SK-N-SH treated with all-trans-retinoic acid at 6 μM for 48 hours (cell line): ENCODE measurements around the gene SMARCD2.

Experiments used
- ATAC-seq: fragments of 200-7000 bp; cut with Tn5 transposase; 3 replicates; pipeline ENCODE4 v1.9.1; 2020; ENCODE audit warnings: mild to moderate bottlenecking, moderate library complexity
- ARNTL ChIP-seq: fragments of 450-650 bp; formaldehyde crosslinking; IDR thresholded peaks from 2 replicates; pipeline ENCODE4 v1.5.0; 2020; ENCODE audit warnings: low read depth, mild to moderate bottlenecking, moderate library complexity, borderline replicate concordance
- BACH2 ChIP-seq: fragments of 250-450 bp; sonication (Bioruptor Pico); IDR thresholded peaks from 2 replicates; pipeline ENCODE4 v1.9.0; 2021; ENCODE audit warnings: mild to moderate bottlenecking, borderline replicate concordance
- CSDC2 ChIP-seq: fragments of 250-450 bp; sonication (Bioruptor Pico); IDR thresholded peaks from 2 replicates; pipeline ENCODE4 v1.5.0; 2020; ENCODE audit warnings: mild to moderate bottlenecking, moderate library complexity
- ESRRG ChIP-seq: fragments of 250-450 bp; sonication (Bioruptor Pico); IDR thresholded peaks from 2 replicates; pipeline ENCODE4 v1.6.1; 2021; ENCODE audit warnings: mild to moderate bottlenecking
- GLIS3 ChIP-seq: fragments of 250-450 bp; sonication (Bioruptor Pico); IDR thresholded peaks from 2 replicates; pipeline ENCODE4 v1.5.0; 2020; ENCODE audit warnings: mild to moderate bottlenecking, moderate library complexity
- ISL1 ChIP-seq: fragments of 250-450 bp; sonication (Bioruptor Pico); IDR thresholded peaks from 2 replicates; pipeline ENCODE4 v2.1.2; 2022; ENCODE audit warnings: mild to moderate bottlenecking, moderate library complexity
- OSR1 ChIP-seq: fragments of 250-450 bp; sonication (Bioruptor Pico); IDR thresholded peaks from 2 replicates; pipeline ENCODE4 v1.8.0; 2022; ENCODE audit warnings: moderate library complexity, mild to moderate bottlenecking, inconsistent platforms
- PPARA ChIP-seq: fragments of 250-450 bp; sonication (Bioruptor Pico); IDR thresholded peaks from 2 replicates; pipeline ENCODE4 v1.5.0; 2020; ENCODE audit warnings: mild to moderate bottlenecking, borderline replicate concordance
- SNAI2 ChIP-seq: fragments of 250-450 bp; sonication (Bioruptor Pico); IDR thresholded peaks from 2 replicates; pipeline ENCODE4 v1.5.0; 2020; ENCODE audit warnings: mild to moderate bottlenecking, moderate library complexity
- TCF4 ChIP-seq: fragments of 250-450 bp; sonication (Bioruptor Pico); IDR thresholded peaks from 2 replicates; pipeline ENCODE4 v1.8.0; 2021; ENCODE audit warnings: mild to moderate bottlenecking, moderate library complexity, borderline replicate concordance
- TOX ChIP-seq: fragments of 250-450 bp; sonication (Bioruptor Pico); IDR thresholded peaks from 2 replicates; pipeline ENCODE4 v1.8.0; 2021; ENCODE audit warnings: mild to moderate bottlenecking, moderate library complexity, borderline replicate concordance
- ZC3H10 ChIP-seq: fragments of 250-450 bp; sonication (Bioruptor Pico); IDR thresholded peaks from 2 replicates; pipeline ENCODE4 v1.5.1; 2021; ENCODE audit warnings: mild to moderate bottlenecking, moderate library complexity
- ZFP3 ChIP-seq: fragments of 250-450 bp; sonication (Bioruptor Pico); IDR thresholded peaks from 2 replicates; pipeline ENCODE4 v1.5.0; 2020; ENCODE audit warnings: mild to moderate bottlenecking, moderate library complexity
- ZFP30 ChIP-seq: fragments of 450-650 bp; formaldehyde crosslinking; IDR thresholded peaks from 2 replicates; pipeline ENCODE4 v1.5.0; 2022; ENCODE audit warnings: mild to moderate bottlenecking, moderate library complexity
- ZNF565 ChIP-seq: fragments of 450-650 bp; formaldehyde crosslinking; conservative IDR thresholded peaks from 2 replicates; pipeline ENCODE4 v1.5.0; 2020; ENCODE audit warnings: low read depth, mild to moderate bottlenecking, moderate library complexity
- ZNF70 ChIP-seq: fragments of 450-650 bp; formaldehyde crosslinking; IDR thresholded peaks from 2 replicates; pipeline ENCODE4 v1.5.0; 2020; ENCODE audit warnings: mild to moderate bottlenecking, moderate library complexity
- ZNF8 ChIP-seq: fragments of 450-650 bp; formaldehyde crosslinking; IDR thresholded peaks from 2 replicates; pipeline ENCODE4 v1.5.0; 2020; ENCODE audit warnings: mild to moderate bottlenecking, moderate library complexity
- TF ChIP-seq, protein P1 (sequence below): fragments of 250-450 bp; sonication (Bioruptor Pico); IDR thresholded peaks from 2 replicates; pipeline ENCODE4 v1.5.0; 2020; ENCODE audit warnings: mild to moderate bottlenecking, moderate library complexity
- TF ChIP-seq, protein P2 (sequence below): fragments of 250-450 bp; sonication (Bioruptor Pico); IDR thresholded peaks from 2 replicates; pipeline ENCODE4 v1.8.0; 2021; ENCODE audit warnings: low read depth, mild to moderate bottlenecking, moderate library complexity, borderline replicate concordance
- TF ChIP-seq, protein P3 (sequence below): fragments of 250-450 bp; sonication (Bioruptor Pico); IDR thresholded peaks from 2 replicates; pipeline ENCODE4 v1.5.1; 2021; ENCODE audit warnings: mild to moderate bottlenecking, moderate library complexity
- TF ChIP-seq, protein P4 (sequence below): fragments of 250-450 bp; sonication (Bioruptor Pico); IDR thresholded peaks from 2 replicates; pipeline ENCODE4 v1.8.0; 2020; ENCODE audit warnings: mild to moderate bottlenecking, moderate library complexity, borderline replicate concordance
- TF ChIP-seq, protein P5 (sequence below): fragments of 250-450 bp; sonication (Bioruptor Pico); IDR thresholded peaks from 2 replicates; pipeline ENCODE4 v1.5.1; 2020; ENCODE audit warnings: low read depth, mild to moderate bottlenecking, moderate library complexity

The SMARCD2 gene

DNA sequence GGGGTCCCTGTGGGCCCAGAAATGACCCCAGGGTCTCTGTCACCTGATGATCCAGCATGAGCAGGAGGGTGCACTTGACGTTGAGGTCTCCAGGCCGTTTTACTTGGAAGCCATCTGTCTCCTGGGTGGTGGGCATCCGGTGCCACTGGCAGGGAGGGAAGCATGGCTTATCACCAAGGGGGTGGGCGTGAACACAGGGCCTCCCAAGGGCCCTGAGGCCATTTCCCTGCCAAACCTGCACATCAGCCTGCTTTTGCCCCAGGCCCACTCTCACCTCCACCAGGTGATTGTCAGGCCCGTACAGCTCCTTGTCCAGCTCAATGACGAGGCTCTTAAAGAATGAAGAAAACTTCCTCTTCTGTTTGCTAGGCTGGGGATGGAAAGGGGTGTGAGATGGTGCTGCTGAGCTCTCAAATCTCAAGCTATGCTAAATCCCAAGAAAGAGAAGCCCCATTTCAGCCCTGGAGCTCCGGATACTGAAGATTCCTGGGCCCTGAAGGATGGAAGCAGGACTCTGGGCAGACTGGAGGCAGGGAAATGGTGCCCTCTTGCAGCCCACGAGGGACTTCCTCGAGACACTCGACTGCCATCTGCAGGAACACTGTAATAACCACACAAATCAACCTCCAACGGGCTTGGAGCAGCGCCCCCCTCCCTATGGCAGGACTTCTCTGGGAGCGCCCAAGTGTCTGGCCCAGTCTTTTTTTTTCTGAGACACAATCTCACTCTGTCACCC, 7.9 kb downstream of the SMARCD2 start:
- TF ChIP-seq TCF4 (CRISPR knock-in tag) (no peak), ISL1 (no peak), ZFP3 (no peak), BACH2 (CRISPR knock-in tag) (no peak), ZNF565 (CRISPR knock-in tag) (no peak), ZNF8 (CRISPR knock-in tag) (no peak), SNAI2 (no peak), OSR1 (CRISPR knock-in tag) (no peak), GLIS3 (CRISPR knock-in tag) (no peak), TOX (no peak), ZFP30 (CRISPR knock-in tag) (no peak), ARNTL (CRISPR knock-in tag) (no peak), ZC3H10 (CRISPR knock-in tag) (no peak), ZNF70 (CRISPR knock-in tag) (no peak), ESRRG (no peak), PPARA (CRISPR knock-in tag) (no peak)
- TF ChIP-seq, protein P1, sequence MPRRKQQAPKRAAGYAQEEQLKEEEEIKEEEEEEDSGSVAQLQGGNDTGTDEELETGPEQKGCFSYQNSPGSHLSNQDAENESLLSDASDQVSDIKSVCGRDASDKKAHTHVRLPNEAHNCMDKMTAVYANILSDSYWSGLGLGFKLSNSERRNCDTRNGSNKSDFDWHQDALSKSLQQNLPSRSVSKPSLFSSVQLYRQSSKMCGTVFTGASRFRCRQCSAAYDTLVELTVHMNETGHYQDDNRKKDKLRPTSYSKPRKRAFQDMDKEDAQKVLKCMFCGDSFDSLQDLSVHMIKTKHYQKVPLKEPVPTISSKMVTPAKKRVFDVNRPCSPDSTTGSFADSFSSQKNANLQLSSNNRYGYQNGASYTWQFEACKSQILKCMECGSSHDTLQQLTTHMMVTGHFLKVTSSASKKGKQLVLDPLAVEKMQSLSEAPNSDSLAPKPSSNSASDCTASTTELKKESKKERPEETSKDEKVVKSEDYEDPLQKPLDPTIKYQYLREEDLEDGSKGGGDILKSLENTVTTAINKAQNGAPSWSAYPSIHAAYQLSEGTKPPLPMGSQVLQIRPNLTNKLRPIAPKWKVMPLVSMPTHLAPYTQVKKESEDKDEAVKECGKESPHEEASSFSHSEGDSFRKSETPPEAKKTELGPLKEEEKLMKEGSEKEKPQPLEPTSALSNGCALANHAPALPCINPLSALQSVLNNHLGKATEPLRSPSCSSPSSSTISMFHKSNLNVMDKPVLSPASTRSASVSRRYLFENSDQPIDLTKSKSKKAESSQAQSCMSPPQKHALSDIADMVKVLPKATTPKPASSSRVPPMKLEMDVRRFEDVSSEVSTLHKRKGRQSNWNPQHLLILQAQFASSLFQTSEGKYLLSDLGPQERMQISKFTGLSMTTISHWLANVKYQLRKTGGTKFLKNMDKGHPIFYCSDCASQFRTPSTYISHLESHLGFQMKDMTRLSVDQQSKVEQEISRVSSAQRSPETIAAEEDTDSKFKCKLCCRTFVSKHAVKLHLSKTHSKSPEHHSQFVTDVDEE (CRISPR knock-in tag), result no peak
- TF ChIP-seq, protein P2, sequence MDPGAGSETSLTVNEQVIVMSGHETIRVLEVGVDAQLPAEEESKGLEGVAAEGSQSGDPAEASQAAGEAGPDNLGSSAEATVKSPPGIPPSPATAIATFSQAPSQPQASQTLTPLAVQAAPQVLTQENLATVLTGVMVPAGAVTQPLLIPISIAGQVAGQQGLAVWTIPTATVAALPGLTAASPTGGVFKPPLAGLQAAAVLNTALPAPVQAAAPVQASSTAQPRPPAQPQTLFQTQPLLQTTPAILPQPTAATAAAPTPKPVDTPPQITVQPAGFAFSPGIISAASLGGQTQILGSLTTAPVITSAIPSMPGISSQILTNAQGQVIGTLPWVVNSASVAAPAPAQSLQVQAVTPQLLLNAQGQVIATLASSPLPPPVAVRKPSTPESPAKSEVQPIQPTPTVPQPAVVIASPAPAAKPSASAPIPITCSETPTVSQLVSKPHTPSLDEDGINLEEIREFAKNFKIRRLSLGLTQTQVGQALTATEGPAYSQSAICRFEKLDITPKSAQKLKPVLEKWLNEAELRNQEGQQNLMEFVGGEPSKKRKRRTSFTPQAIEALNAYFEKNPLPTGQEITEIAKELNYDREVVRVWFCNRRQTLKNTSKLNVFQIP (CRISPR knock-in tag), result no peak
- TF ChIP-seq, protein P3, sequence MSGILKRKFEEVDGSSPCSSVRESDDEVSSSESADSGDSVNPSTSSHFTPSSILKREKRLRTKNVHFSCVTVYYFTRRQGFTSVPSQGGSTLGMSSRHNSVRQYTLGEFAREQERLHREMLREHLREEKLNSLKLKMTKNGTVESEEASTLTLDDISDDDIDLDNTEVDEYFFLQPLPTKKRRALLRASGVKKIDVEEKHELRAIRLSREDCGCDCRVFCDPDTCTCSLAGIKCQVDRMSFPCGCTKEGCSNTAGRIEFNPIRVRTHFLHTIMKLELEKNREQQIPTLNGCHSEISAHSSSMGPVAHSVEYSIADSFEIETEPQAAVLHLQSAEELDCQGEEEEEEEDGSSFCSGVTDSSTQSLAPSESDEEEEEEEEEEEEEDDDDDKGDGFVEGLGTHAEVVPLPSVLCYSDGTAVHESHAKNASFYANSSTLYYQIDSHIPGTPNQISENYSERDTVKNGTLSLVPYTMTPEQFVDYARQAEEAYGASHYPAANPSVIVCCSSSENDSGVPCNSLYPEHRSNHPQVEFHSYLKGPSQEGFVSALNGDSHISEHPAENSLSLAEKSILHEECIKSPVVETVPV (CRISPR knock-in tag), result no peak
- TF ChIP-seq, protein P4, sequence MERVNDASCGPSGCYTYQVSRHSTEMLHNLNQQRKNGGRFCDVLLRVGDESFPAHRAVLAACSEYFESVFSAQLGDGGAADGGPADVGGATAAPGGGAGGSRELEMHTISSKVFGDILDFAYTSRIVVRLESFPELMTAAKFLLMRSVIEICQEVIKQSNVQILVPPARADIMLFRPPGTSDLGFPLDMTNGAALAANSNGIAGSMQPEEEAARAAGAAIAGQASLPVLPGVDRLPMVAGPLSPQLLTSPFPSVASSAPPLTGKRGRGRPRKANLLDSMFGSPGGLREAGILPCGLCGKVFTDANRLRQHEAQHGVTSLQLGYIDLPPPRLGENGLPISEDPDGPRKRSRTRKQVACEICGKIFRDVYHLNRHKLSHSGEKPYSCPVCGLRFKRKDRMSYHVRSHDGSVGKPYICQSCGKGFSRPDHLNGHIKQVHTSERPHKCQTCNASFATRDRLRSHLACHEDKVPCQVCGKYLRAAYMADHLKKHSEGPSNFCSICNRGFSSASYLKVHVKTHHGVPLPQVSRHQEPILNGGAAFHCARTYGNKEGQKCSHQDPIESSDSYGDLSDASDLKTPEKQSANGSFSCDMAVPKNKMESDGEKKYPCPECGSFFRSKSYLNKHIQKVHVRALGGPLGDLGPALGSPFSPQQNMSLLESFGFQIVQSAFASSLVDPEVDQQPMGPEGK (CRISPR knock-in tag), result no peak
- peak; percentile 94 for ATAC-seq

DNA sequence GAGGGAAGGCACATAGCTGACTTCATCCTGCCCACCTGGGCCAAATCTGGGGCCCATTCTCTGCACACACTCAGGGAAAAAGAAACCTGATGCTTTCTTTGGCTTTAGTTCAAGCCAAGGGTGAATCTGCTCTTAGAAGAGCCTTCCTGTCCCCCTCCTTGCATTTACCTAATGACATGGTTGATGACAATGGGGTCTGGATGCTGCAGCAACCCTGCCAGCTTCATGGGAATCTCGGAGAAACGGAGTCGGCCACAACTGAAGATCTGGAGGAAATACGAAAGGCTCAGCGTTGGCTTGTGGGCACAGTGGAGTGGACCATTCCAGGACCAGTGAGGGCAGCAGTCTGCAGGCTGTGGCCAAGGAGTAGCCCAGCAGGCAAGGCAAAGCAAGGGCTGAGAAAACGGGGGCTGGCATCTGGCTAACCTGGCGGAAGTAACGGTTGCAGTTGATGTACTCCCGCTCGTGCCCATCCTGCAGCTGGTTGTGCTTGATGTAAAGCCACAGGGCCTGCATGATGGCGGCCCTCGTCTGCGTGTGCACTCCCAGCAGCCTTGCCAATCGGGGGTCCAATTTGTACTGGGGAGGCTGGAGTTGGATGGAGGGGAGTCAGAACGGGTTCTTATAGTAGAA, 8.6 kb downstream of the SMARCD2 start:
- TF ChIP-seq BACH2 (CRISPR knock-in tag) (no peak), ZFP3 (no peak), ISL1 (no peak), ZNF70 (CRISPR knock-in tag) (no peak), OSR1 (CRISPR knock-in tag) (no peak), ZFP30 (CRISPR knock-in tag) (no peak), GLIS3 (CRISPR knock-in tag) (no peak), TCF4 (CRISPR knock-in tag) (no peak), CSDC2 (no peak), ZNF8 (CRISPR knock-in tag) (no peak), PPARA (CRISPR knock-in tag) (no peak)
- TF ChIP-seq, protein P3 (CRISPR knock-in tag), result no peak
- TF ChIP-seq, protein P5, sequence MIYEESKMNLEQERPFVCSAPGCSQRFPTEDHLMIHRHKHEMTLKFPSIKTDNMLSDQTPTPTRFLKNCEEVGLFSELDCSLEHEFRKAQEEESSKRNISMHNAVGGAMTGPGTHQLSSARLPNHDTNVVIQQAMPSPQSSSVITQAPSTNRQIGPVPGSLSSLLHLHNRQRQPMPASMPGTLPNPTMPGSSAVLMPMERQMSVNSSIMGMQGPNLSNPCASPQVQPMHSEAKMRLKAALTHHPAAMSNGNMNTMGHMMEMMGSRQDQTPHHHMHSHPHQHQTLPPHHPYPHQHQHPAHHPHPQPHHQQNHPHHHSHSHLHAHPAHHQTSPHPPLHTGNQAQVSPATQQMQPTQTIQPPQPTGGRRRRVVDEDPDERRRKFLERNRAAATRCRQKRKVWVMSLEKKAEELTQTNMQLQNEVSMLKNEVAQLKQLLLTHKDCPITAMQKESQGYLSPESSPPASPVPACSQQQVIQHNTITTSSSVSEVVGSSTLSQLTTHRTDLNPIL (CRISPR knock-in tag), result no peak
- TF ChIP-seq, protein P1 (CRISPR knock-in tag), result no peak
- TF ChIP-seq, protein P2 (CRISPR knock-in tag), result no peak
- no peak for ATAC-seq
